Measurements from ENCODE around the gene PITPNM1.
A peak's percentile ranks its signal among the peaks of the same experiment; 100 is the strongest.

The PITPNM1 gene

GRCh38 chr11:67503119-67504004, 1.8 kb downstream of the PITPNM1 start:
- no peak overlapping the region for H3K27ac Mint-ChIP-seq
- H3K27me3 Mint-ChIP-seq: no peaks in the 10 kb centered on the region
- DNase-seq: no peak
- H3K4me1 Mint-ChIP-seq: peaks cover 41 to 62% of the 10 kb centered on the region in 2 donors
- H3K9me3 Mint-ChIP-seq: peaks cover 0 to 2% of the 10 kb centered on the region in 2 donors
- no peak for ATAC-seq (replicated peaks)
- H3K36me3 Mint-ChIP-seq: peaks cover 31 to 52% of the 10 kb centered on the region in 2 donors
- peak overlapping the region; percentile 76 to 78 for H3K4me3 Mint-ChIP-seq

- ATAC-seq (replicated peaks) (no peak), DNase-seq (no peak)
- Mint-ChIP-seq H3K4me3 (peak overlapping the region in 1 of 2 donors; percentile 78), H3K27ac (peak overlapping the region; percentile 14), H3K36me3 (peaks cover 38 to 58% of the 10 kb centered on the region in 2 donors), H3K4me1 (peaks cover 40 to 58% of the 10 kb centered on the region in 2 donors), H3K9me3 (peaks cover 0 to 2% of the 10 kb centered on the region in 2 donors), H3K27me3 (no peaks in the 10 kb centered on the region)
Observed at GRCh38 chr11:67502328-67502979, 2.7 kb downstream of the PITPNM1 start.

- no peaks in the 10 kb centered on the region for H3K27me3 Mint-ChIP-seq
- no peak overlapping the region for H3K4me3 Mint-ChIP-seq
- ATAC-seq (replicated peaks): no peak
Observed at GRCh38 chr11:67501854-67502253, 3.3 kb downstream of the PITPNM1 start.

GRCh38 chr11:67500831-67501715, 4.1 kb downstream of the PITPNM1 start:
- Mint-ChIP-seq H3K27ac (peak overlapping the region; percentile 31), H3K4me1 (peaks cover 32 to 53% of the 10 kb centered on the region in 2 donors), H3K27me3 (no peaks in the 10 kb centered on the region), H3K4me3 (no peak overlapping the region), H3K9me3 (peaks cover 0 to 2% of the 10 kb centered on the region in 2 donors), H3K36me3 (peaks cover 38 to 59% of the 10 kb centered on the region in 2 donors)
- DNase-seq (no peak), ATAC-seq (replicated peaks) (no peak)

More at GRCh38 chr11:67501854-67502253, 3.3 kb downstream of the PITPNM1 start:
- Mint-ChIP-seq H3K36me3 (peaks cover 41 to 58% of the 10 kb centered on the region in 2 donors), H3K9me3 (peaks cover 0 to 2% of the 10 kb centered on the region in 2 donors), H3K4me1 (peaks cover 38 to 56% of the 10 kb centered on the region in 2 donors), H3K27ac (no peak overlapping the region)
- no peak for DNase-seq

- Mint-ChIP-seq H3K4me1 (peaks cover 27 to 50% of the 10 kb centered on the region in 2 donors), H3K27me3 (no peaks in the 10 kb centered on the region), H3K4me3 (no peak overlapping the region), H3K9me3 (peaks cover 0 to 2% of the 10 kb centered on the region in 2 donors), H3K27ac (no peak overlapping the region), H3K36me3 (peaks cover 41 to 65% of the 10 kb centered on the region in 2 donors)
- DNase-seq (no peak), ATAC-seq (replicated peaks) (no peak)
Observed at GRCh38 chr11:67500484-67500821, 4.7 kb downstream of the PITPNM1 start.

GRCh38 chr11:67499808-67500483, 5.2 kb downstream of the PITPNM1 start:
- no peaks in the 10 kb centered on the region for H3K27me3 Mint-ChIP-seq
- DNase-seq: no peak
- H3K4me3 Mint-ChIP-seq: no peak overlapping the region
- peaks cover 0 to 2% of the 10 kb centered on the region in 2 donors for H3K9me3 Mint-ChIP-seq
- H3K36me3 Mint-ChIP-seq: peaks cover 41 to 65% of the 10 kb centered on the region in 2 donors
- no peak overlapping the region for H3K27ac Mint-ChIP-seq
- no peak for ATAC-seq (replicated peaks)
- peaks cover 26 to 47% of the 10 kb centered on the region in 2 donors for H3K4me1 Mint-ChIP-seq

- ATAC-seq (replicated peaks) (no peak), DNase-seq (no peak)
- Mint-ChIP-seq H3K36me3 (peaks cover 49 to 69% of the 10 kb centered on the region in 2 donors), H3K4me3 (no peak overlapping the region), H3K27me3 (no peaks in the 10 kb centered on the region), H3K27ac (no peak overlapping the region), H3K4me1 (peaks cover 22 to 38% of the 10 kb centered on the region in 2 donors), H3K9me3 (peaks cover 0 to 2% of the 10 kb centered on the region in 2 donors)
Observed at GRCh38 chr11:67498544-67498972, 6.6 kb downstream of the PITPNM1 start.

- peaks cover 0 to 2% of the 10 kb centered on the region in 2 donors for H3K9me3 Mint-ChIP-seq
- peaks cover 57 to 67% of the 10 kb centered on the region in 2 donors for H3K36me3 Mint-ChIP-seq
- no peak for ATAC-seq (replicated peaks)
- no peak overlapping the region for H3K4me3 Mint-ChIP-seq
- DNase-seq: no peak
- no peak overlapping the region for H3K27ac Mint-ChIP-seq
- no peaks in the 10 kb centered on the region for H3K27me3 Mint-ChIP-seq
- H3K4me1 Mint-ChIP-seq: peaks cover 17 to 30% of the 10 kb centered on the region in 2 donors
Observed at GRCh38 chr11:67497656-67498291, 7.4 kb downstream of the PITPNM1 start.

- H3K36me3 Mint-ChIP-seq: peaks cover 56% of the 10 kb centered on the region in 2 donors
- DNase-seq: no peak
- no peak for ATAC-seq (replicated peaks)
- H3K27me3 Mint-ChIP-seq: no peaks in the 10 kb centered on the region
- peaks cover 10 to 19% of the 10 kb centered on the region in 2 donors for H3K4me1 Mint-ChIP-seq
- peak overlapping the region; percentile 7 for H3K27ac Mint-ChIP-seq
- H3K9me3 Mint-ChIP-seq: peaks cover 0 to 2% of the 10 kb centered on the region in 2 donors
- no peak overlapping the region for H3K4me3 Mint-ChIP-seq
Observed at GRCh38 chr11:67496113-67496512, 9.1 kb downstream of the PITPNM1 start.

- DNase-seq (no peak), ATAC-seq (replicated peaks) (no peak)
- Mint-ChIP-seq H3K4me3 (no peak overlapping the region), H3K36me3 (peaks cover 52 to 56% of the 10 kb centered on the region in 2 donors), H3K27ac (no peak overlapping the region), H3K4me1 (peaks cover 7 to 14% of the 10 kb centered on the region in 2 donors), H3K9me3 (peaks cover 0 to 2% of the 10 kb centered on the region in 2 donors), H3K27me3 (no peaks in the 10 kb centered on the region)
Observed at GRCh38 chr11:67495234-67496005, 9.7 kb downstream of the PITPNM1 start.

- DNase-seq: no peak
- H3K4me1 Mint-ChIP-seq: peaks cover 13 to 22% of the 10 kb centered on the region in 2 donors
- H3K9me3 Mint-ChIP-seq: peaks cover 0 to 2% of the 10 kb centered on the region in 2 donors
- no peak for ATAC-seq (replicated peaks)
- H3K27ac Mint-ChIP-seq: no peak overlapping the region
- no peak overlapping the region for H3K4me3 Mint-ChIP-seq
- peaks cover 53 to 59% of the 10 kb centered on the region in 2 donors for H3K36me3 Mint-ChIP-seq
- no peaks in the 10 kb centered on the region for H3K27me3 Mint-ChIP-seq
Observed at GRCh38 chr11:67494371-67495233, 10.6 kb downstream of the PITPNM1 start.
